ENCODE measurements around the gene RBCK1.

GRCh38 chr20:430091-430999, 22.2 kb downstream of the RBCK1 start:
- no peak for TF ChIP-seq CTCF (conservative IDR thresholded peaks at IDR 0.05; ENCODE audit: low read depth, low read length)
- no peak for TF ChIP-seq EZH2phosphoT487 (IDR thresholded peaks at IDR 0.05; ENCODE audit: borderline replicate concordance, low read length)
- no peak for TF ChIP-seq EZH2 (IDR thresholded peaks at IDR 0.05; ENCODE audit: low read length, unreplicated experiment)
